Measurements from ENCODE around the gene DSN1.
"Not testable (repeated sequence)": the region's sequence is repeated elsewhere in the genome, so short reads cannot be mapped to it uniquely, and the experiment has no call there.

DSN1 gene
- 11.3 to 14.2 reads per million in 2 donors for total RNA-seq

- peak; percentile 99 for DNase-seq
These were observed at the start of gene DSN1 for GRCh38 chr20:36773597-36774390. TSS of gene DSN1 (minus strand) at chr20:36773763. CDS start at chr20:36771458, 2,305 bp downstream.

DNA sequence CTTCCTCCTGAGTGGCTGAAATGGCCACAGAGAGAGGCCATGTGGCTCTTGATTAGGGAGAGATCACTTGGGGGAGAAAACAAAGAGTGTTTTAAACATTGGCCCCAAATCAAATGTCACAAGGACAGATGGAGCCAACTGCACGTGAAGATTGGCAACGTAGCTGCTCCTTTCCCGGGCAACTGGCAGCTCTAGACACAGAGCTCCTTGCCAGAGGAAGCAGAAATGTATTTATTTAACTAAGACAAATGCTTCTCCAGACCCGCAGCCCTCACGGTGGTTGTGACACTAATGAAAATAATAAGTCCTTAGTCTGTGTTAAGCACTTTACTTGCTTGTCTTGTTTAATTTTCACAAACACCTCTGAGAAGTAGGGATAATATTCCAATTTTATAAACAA lies 49.6 kb upstream of the DSN1 start:
- DNase-seq = no peak

DNA sequence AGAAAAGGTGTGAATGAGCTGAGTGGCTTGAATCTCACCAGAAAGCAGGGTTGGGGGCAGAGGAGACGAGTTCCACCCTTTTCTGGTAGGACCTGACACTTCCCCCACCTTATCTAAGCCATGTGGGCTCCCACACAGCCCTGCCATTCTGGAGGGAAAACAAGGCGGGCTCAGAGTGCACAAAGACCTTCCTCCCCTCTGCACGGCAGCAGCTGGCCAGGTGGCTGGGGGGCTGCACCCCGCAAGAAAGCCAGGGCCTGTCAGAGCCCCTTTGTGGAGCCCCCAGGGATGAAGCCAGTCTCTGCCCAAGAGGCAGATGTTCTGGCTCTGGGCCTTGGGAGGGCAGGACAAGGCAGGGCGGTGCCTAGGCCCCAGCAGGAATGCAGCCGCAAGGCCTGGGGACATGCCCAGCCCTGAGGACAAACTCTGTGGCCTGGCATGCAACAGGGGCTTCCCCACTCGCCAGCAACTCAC lies 48.4 kb upstream of the DSN1 start:
- no peak for DNase-seq

DNA sequence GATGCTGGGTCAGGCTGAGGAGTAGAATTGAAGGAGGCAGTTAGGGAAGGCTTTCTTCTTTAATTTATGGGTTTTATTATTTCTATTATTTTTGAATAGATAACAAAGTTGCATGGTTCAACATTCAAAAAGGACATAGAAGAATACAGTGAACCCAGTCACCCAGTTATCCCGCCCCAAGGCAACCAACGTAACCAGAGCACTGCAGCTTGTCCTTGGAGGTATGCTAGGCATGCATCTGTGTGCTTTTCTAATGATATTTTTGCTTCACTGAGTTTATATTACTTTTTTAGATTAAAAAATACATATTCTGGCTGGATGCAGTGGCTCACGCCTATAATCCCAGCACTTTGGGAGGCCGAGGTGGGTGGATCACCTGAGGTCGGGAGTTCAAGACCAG lies 47.4 kb upstream of the DSN1 start:
- no peak for DNase-seq

- DNase-seq = no peak
These were observed 46.5 kb upstream of the DSN1 start for GRCh38 chr20:36820073-36820472.

GRCh38 chr20:36819659-36820058 lies 46.1 kb upstream of the DSN1 start:
- no peak for DNase-seq

- no peak for DNase-seq
These were observed 45.3 kb upstream of the DSN1 start for GRCh38 chr20:36818861-36819260.

DNA sequence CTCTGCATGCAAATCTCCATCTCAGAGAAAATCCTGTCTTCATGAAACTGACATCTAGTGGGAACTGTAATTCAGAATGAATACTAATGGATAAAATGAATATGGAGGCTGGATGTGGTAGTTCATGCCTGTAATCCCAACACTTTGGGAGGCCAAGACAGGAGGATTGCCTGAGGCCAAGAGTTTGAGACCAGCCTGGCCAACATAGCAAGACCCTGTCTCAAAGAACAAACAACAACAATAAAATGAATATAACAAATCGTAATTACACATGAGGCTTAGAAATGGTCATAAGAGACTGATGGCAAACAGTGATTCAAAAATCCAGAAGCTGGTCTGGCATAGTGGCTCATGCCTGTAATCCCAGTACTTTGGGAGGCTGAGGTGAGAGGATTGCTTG lies 44.6 kb upstream of the DSN1 start:
- DNase-seq = no peak

DNA sequence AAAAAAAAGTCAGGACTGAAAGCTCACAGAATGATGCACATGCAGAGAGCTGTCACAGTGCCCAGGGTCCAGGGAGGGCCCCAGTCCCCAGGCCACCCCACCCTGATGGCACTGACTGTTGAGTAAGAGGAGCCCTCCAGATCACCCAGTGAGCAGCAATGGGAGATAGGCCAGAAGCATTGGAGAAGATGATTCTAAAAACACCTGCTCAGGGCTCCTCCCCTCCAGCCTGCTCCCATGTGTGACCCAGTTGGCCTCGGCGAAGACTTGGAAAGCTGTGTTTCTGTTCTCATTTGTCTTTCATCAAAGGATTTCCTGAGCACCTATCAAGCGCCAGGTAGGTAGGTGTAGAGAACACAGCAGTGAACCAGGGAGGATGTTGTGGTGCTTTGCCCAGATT lies 43.9 kb upstream of the DSN1 start:
- DNase-seq = no peak

- DNase-seq = no peak
These were observed 42.0 kb upstream of the DSN1 start for GRCh38 chr20:36815454-36816091.

- DNase-seq = no peak
These were observed 39.3 kb upstream of the DSN1 start for GRCh38 chr20:36812594-36813463.

DNA sequence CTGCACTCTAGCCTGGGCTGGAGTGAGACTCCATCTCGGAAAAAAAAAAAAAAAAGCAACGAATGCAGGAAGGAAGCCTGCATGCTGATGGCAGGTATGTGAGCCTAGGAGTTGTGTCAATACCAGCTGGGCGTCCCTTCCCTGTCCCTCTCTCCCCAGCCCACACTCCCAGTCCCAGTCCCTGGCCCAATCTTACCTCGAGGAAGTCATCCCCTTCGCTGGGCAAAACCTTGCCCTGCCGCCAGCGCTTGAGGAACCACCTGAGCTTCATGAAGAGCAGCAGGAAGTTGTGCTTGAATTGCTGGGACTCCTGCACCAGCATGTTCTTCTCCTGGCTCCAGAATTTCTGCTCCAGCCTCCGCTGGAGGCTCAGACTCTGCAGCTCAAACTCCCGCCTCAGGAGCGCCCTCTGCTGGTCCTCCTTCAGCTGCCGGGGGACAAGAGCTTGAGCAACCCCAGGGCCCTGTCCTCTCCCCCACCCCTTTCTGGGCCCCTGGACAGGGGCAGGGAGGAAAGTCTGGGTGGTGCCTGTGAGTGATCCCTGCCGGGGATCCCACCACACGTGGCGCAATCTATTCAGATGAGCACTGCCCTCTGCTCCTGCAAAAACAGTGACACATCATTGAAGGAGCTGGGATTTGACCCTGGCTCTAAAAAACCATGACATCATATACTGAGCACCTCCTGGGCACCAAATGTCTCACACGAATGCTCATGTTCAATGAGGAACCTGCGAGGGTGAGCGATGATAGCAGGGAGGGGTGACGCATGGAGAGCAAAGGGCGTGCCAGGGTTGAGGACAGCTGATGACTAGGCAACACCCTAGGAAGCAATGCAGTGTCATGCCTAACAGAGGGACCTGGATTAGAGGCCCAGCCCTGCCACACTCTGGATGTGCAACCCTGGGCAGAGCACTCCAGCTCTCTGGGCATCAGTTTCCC lies 35.0 kb upstream of the DSN1 start:
- DNase-seq = peak; percentile 76

DNA sequence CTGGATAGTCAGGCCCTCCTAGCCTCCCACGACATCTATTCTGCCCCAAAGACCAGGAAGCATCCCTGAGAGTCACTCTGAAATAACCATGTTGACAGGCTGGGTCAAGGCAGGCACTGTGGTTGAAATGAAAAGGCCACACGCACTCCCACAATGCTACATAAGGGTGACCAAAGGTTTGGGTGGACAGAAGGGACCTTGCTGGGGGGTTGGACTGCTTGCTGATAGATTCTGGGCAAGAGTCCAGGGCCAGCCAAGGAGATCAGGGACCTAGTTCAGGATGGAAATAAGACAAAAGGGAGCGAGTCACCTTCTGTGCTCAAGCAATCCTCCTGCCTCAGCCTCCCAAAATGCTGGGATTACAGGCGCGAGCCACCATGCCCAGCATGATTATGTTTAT lies 32.5 kb upstream of the DSN1 start:
- no peak for DNase-seq

DNA sequence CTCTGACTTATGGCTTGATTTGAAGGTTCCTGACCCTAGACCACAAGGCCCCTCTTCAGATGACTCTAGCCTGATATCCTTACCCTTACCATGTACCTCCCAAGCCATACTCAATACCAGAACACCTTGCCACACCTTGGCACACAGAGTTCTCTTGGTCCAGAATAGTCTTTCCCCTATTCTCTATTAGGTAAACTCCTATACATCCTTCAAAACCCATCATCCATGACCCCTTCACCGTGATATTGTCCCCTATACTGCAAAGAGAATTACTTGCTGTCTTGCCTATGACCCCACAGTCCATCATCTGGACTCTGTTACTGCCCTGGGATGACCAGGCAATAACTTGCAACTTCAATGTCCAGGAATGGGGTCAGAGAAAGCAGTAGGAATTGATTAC lies 31.8 kb upstream of the DSN1 start:
- DNase-seq = no peak

- no peak for DNase-seq
These were observed 30.9 kb upstream of the DSN1 start for GRCh38 chr20:36804425-36804824.

GRCh38 chr20:36802326-36803222 lies 29.0 kb upstream of the DSN1 start:
- no peak for DNase-seq

DNA sequence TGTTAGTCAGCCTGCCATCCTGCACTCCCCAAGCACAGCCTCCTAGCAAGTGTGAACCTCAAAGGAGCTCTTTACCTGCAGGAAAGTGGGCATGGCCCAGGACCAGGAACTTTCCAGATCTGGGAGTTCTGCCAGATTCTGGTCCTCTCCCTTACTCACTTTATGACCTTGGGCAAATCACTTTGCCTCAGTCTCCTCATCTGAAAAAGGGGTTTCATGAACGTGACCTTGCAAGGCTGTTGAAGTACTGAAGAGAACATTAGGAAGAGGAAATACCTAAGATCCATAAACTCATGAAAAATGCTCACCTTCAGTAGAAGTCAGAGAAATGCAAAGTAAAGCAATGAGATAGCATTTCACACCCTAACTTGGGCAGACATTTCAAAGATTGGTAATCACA lies 26.8 kb upstream of the DSN1 start:
- DNase-seq = no peak

DNA sequence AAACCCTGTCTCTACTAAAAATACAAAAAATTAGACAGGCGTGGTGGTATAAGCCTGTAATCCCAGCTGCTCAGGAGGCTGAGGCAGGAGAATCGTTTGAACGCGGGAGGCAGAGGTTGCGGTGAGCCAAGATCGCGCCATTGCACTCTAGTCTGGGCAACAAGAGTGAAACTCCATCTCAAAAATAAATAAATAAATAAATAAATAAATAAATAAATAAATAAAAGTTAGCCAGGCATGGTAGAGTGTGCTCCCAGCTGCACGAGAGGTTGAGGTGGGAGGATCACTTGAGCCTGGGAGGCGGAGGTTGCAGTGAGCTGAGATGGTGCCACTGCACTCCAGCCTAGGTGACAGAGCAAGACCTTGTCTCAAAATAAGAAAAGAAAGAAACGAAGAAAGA lies 25.8 kb upstream of the DSN1 start:
- DNase-seq = not testable (repeated sequence)

DNA sequence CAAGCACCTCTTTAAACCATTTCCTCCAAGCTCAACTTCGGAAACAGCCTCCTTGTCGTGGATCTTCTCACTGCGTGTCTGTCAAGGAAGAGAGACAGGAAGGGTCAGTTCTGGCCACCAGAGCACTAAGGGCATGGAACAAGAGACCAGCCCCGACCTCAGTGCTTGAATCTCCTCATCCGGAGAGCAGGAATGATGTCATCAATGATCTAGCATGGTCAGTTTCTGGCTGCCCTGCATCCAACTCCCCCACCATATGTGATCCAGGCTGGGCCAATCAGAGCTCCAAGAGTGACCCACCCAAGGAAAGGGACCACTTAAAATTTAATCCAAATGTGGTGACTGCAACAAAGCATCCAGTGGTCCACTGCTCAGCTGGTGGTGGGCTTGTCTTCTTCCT lies 23.3 kb upstream of the DSN1 start:
- DNase-seq = no peak

GRCh38 chr20:36796117-36796516 lies 22.6 kb upstream of the DSN1 start:
- no peak for DNase-seq

DNA sequence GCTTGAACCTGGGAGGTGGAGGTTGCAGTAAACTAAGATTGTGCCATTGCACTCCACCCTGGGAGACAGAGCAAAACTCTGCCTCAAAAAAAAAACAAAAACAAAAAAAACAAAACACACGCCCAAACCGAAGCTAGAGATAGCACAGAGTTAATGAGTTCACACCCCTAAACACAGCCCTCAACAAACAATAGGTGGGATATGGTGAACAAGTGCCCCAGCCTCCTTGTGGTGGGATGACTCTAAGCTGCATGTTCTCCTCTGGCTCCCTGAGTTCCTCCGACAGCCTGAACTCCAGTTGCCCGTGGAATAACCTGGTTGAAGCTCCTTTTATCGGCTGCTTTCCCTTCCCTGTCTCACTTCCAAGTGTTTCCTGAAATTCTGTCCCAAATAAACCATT lies 22.1 kb upstream of the DSN1 start:
- no peak for DNase-seq

Data from T-helper 9 cell (primary cell).